ENCODE measurements around the gene ABCB1.
"Not testable (repeated sequence)": the region's sequence is repeated elsewhere in the genome, so short reads cannot be mapped to it uniquely, and the experiment has no call there.

The ABCB1 gene

GRCh38 chr7:87574630-87575029 is 26.1 kb downstream of the ABCB1 start:
- no peak for DNase-seq

GRCh38 chr7:87572513-87572912 is 28.2 kb downstream of the ABCB1 start:
- DNase-seq: not testable (repeated sequence)

- DNase-seq: no peak
Measured at GRCh38 chr7:87570178-87570577, 30.5 kb downstream of the ABCB1 start.

GRCh38 chr7:87567052-87567451 is 33.6 kb downstream of the ABCB1 start:
- DNase-seq: no peak

GRCh38 chr7:87566311-87566900 is 34.3 kb downstream of the ABCB1 start:
- DNase-seq: no peak

GRCh38 chr7:87565877-87566276 is 34.8 kb downstream of the ABCB1 start:
- DNase-seq: no peak

- no peak for DNase-seq
Measured at GRCh38 chr7:87564296-87564963, 36.3 kb downstream of the ABCB1 start.

- DNase-seq: no peak
Measured at GRCh38 chr7:87561702-87562101, 39.0 kb downstream of the ABCB1 start.

GRCh38 chr7:87561102-87561501 is 39.6 kb downstream of the ABCB1 start:
- DNase-seq: no peak

- no peak for DNase-seq
Measured at GRCh38 chr7:87552351-87552900, 48.3 kb downstream of the ABCB1 start.

GRCh38 chr7:87548123-87548919 is 52.4 kb downstream of the ABCB1 start:
- no peak for DNase-seq

- no peak for DNase-seq
Measured at GRCh38 chr7:87545760-87546159, 54.9 kb downstream of the ABCB1 start.

GRCh38 chr7:87543623-87544022 is 57.1 kb downstream of the ABCB1 start:
- no peak for DNase-seq

- DNase-seq: no peak
Measured at GRCh38 chr7:87541648-87542047, 59.0 kb downstream of the ABCB1 start.

- DNase-seq: no peak
Measured at GRCh38 chr7:87538052-87538451, 62.6 kb downstream of the ABCB1 start.

GRCh38 chr7:87534072-87534471 is 66.6 kb downstream of the ABCB1 start:
- no peak for DNase-seq

GRCh38 chr7:87530126-87530525 is 70.6 kb downstream of the ABCB1 start:
- DNase-seq: no peak

GRCh38 chr7:87528730-87529129 is 72.0 kb downstream of the ABCB1 start:
- no peak for DNase-seq

GRCh38 chr7:87518735-87519134 is 81.9 kb downstream of the ABCB1 start:
- no peak for DNase-seq

GRCh38 chr7:87517891-87518290 is 82.8 kb downstream of the ABCB1 start:
- no peak for DNase-seq

GRCh38 chr7:87517136-87517815 is 83.4 kb downstream of the ABCB1 start:
- DNase-seq: no peak

GRCh38 chr7:87513735-87514335 is 86.8 kb downstream of the ABCB1 start:
- DNase-seq: no peak

- no peak for DNase-seq
Measured at GRCh38 chr7:87512906-87513305, 87.8 kb downstream of the ABCB1 start.

Measured in GF-D8 (cell line).